Calu3 (cell line): ENCODE results near the gene CD81. TPM values are rescaled to one million over a fixed set of nuclear protein-coding genes. Genes with fewer than 3 reads are reported as not detected.

Experiments used
- BruUV-seq: library from RNA; stranded (reverse); fragments of 400-500 nt; replicated peaks from 2 replicates; lab custom pipeline; 2021; lab: Mats Ljungman, UMichigan
- CTCF ChIA-PET: fragments of 300-600 bp; sonication (Branson Sonifier 250); formaldehyde crosslinking; loops from one replicate; lab custom pipeline; 2022; ENCODE audit warnings: antibody characterized with exemption; lab: Charles Lee
- DNase-seq: peaks from one replicate; pipeline ENCODE4 v3.0.0; 2022
- H3K27ac Mint-ChIP-seq: one replicate; pipeline ENCODE4 v1.8.0; 2022; ENCODE audit warnings: mixed read lengths; ENCODE audit not compliant: unreplicated experiment
- H3K27me3 Mint-ChIP-seq: one replicate; pipeline ENCODE4 v1.8.0; 2022; ENCODE audit warnings: mixed read lengths; ENCODE audit not compliant: unreplicated experiment
- H3K36me3 Mint-ChIP-seq: one replicate; pipeline ENCODE4 v1.8.0; 2022; ENCODE audit warnings: mild to moderate bottlenecking, moderate library complexity, mixed read lengths; ENCODE audit not compliant: insufficient read depth, unreplicated experiment
- H3K4me1 Mint-ChIP-seq: one replicate; pipeline ENCODE4 v1.8.0; 2022; ENCODE audit warnings: mild to moderate bottlenecking, low read depth, mixed read lengths; ENCODE audit not compliant: unreplicated experiment
- H3K4me3 Mint-ChIP-seq: one replicate; pipeline ENCODE4 v1.8.0; 2022; ENCODE audit warnings: mild to moderate bottlenecking, low read depth, moderate library complexity, mixed read lengths; ENCODE audit not compliant: unreplicated experiment
- H3K9me3 Mint-ChIP-seq: one replicate; pipeline ENCODE4 v1.8.0; 2022; ENCODE audit warnings: low read depth, mixed read lengths; ENCODE audit not compliant: unreplicated experiment
- CTCF ChIP-seq: fragments of 200-600 bp; IDR thresholded peaks from one replicate; pipeline ENCODE4 v1.8.0; 2022; ENCODE audit warnings: antibody characterized with exemption; ENCODE audit not compliant: unreplicated experiment
- intact Hi-C: fragments of 100-400 bp; cut with micrococcal nuclease; formaldehyde crosslinking; loops from one replicate; pipeline ENCODE4 v1.10.0; 2022; ENCODE audit not compliant: unreplicated experiment
- total RNA-seq: library from RNA; stranded (reverse); gene quantifications from 2 replicates; pipeline ENCODE4 v1.2.3, GENCODE V29; 2022

The CD81 gene
- total RNA-seq, 1 experiment from 2014 or later: 283 TPM

DNA sequence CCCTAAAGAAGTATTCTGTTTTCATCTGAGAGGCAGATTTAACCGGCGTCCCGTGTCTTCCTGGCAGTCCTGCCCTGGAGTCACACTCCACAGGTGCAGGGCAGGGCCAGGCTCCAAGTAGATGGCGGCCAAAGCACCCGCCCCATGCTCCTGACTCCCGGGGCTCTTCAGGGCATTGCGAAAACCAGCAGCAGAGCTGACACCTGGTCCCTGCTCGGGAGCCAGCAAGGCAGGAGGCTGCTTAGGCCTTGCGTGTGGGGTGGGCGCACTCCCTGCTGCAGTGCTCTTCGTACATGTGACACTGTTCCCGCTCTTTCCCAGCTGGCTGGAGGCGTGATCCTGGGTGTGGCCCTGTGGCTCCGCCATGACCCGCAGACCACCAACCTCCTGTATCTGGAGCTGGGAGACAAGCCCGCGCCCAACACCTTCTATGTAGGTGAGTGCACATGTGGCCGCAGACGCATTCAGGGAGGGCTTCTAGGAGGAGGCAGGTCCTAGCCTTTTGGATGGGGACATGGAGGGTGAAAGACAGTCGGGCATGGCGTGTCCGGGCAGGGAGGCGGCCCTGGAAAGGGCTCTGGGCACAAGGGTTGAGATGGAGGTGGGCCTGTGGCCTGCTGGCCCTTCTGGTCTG lies 13.1 kb downstream of the CD81 start:
- H3K4me1 Mint-ChIP-seq: no peaks in the 10 kb centered on the region
- H3K36me3 Mint-ChIP-seq: peaks cover 24% of the 10 kb centered on the region
- BruUV-seq: no TSS peak
- no peak for DNase-seq
- no peak overlapping the region for H3K27ac Mint-ChIP-seq
- no peaks in the 10 kb centered on the region for H3K27me3 Mint-ChIP-seq
- TF ChIP-seq CTCF: no peak
- no peak overlapping the region for H3K4me3 Mint-ChIP-seq
- H3K9me3 Mint-ChIP-seq: no peaks in the 10 kb centered on the region
- intact Hi-C loops: no loop called here
- CTCF ChIA-PET: interaction anchor here (0.6 kb wide), 1 partner anchor 192 kb away, joined by 3 read pairs; no protein-coding TSS in a partner anchor

DNA sequence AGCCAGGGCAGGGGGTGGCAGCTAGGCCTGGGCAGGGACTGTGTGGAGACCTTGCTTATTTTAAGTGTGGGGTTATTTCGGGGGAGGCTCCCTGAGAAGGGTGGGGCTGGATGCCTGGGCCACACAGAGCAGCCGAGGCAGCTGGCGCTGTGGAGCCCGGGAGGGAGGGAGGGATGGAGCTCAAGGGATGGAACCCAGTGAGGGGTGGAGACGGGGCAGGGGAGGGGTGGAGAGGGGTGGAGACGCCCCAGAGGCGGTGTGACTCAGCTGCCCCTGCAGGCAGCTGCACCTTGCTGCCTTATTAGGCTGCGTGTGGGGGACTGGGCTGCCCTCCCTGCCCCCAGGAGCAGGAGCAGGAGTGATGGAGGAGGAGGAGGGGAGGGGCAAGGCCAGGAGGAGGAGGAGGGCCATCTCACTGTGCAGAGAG lies 13.6 kb downstream of the CD81 start:
- no peak for TF ChIP-seq CTCF
- DNase-seq: no peak
- H3K27ac Mint-ChIP-seq: no peak overlapping the region
- CTCF ChIA-PET: interaction anchor here (0.6 kb wide), 1 partner anchor 192 kb away, joined by 3 read pairs; no protein-coding TSS in a partner anchor
- H3K36me3 Mint-ChIP-seq: peaks cover 24% of the 10 kb centered on the region
- no peaks in the 10 kb centered on the region for H3K9me3 Mint-ChIP-seq
- BruUV-seq: no TSS peak
- no peaks in the 10 kb centered on the region for H3K27me3 Mint-ChIP-seq
- no peaks in the 10 kb centered on the region for H3K4me1 Mint-ChIP-seq
- intact Hi-C loops: no loop called here
- no peak overlapping the region for H3K4me3 Mint-ChIP-seq

DNA sequence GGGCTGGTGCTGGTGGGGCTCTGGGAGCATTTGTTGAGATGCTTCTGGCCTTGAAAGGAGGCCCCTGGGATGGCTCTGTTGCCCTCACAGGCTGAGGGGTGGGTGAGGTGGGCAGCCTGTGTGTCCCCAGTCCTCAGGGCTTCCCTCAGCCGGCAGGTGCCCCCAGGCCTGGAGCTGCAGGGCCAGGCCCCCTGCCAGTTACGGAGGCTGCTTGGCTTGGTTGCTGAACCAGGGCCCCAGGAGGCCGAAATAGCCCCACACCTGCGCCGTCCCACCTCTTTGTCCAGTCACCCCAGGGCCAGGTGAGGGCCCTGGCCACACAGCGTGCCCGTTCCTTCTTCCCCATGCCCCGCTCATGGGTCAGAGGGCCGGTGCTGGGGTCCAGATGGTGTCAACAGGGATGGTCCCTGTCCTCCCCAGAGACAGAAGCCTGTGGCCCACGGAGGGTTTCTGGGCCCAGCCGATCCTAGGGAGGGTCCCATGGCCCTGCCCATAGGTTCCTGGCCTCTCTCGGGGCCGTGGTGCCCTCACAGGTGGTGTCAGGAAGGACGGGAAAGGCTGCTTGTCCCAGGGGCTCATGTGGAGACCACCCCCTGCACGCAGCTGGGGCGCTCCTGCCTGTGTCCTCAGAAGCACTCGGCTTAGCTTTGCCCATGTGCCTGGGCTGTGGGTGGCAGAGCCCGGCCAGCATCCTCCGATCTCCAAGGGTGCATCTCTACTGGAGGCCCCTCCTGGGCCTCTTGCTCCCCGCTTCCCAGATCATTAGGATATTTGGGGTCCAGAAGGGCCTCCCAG lies 14.3 kb downstream of the CD81 start:
- Mint-ChIP-seq H3K27me3 (no peaks in the 10 kb centered on the region), H3K9me3 (no peaks in the 10 kb centered on the region), H3K4me3 (no peak overlapping the region), H3K4me1 (no peaks in the 10 kb centered on the region), H3K27ac (no peak overlapping the region), H3K36me3 (peaks cover 29% of the 10 kb centered on the region)
- CTCF ChIA-PET: no interaction called here
- intact Hi-C loops: no loop called here
- no TSS peak for BruUV-seq
- TF ChIP-seq CTCF: no peak
- no peak for DNase-seq

- no peaks in the 10 kb centered on the region for H3K9me3 Mint-ChIP-seq
- TF ChIP-seq CTCF: no peak
- no peaks in the 10 kb centered on the region for H3K4me1 Mint-ChIP-seq
- CTCF ChIA-PET: interaction anchor here (0.6 kb wide), 1 partner anchor 106 kb away, joined by 3 read pairs; no protein-coding TSS in a partner anchor
- BruUV-seq: no TSS peak
- no peak overlapping the region for H3K4me3 Mint-ChIP-seq
- no peak overlapping the region for H3K27ac Mint-ChIP-seq
- H3K27me3 Mint-ChIP-seq: no peaks in the 10 kb centered on the region
- no peak for DNase-seq
- H3K36me3 Mint-ChIP-seq: peaks cover 32% of the 10 kb centered on the region
- intact Hi-C loops: no loop called here
Measured at GRCh38 chr11:2392241-2392959, 15.3 kb downstream of the CD81 start.
